ENCODE measurements around the gene WASHC4. TPM values are rescaled to one million over a fixed set of nuclear protein-coding genes. Genes with fewer than 3 reads are reported as not detected.

WASHC4 gene
- total RNA-seq, 1 donor = 35.5 TPM

DNA sequence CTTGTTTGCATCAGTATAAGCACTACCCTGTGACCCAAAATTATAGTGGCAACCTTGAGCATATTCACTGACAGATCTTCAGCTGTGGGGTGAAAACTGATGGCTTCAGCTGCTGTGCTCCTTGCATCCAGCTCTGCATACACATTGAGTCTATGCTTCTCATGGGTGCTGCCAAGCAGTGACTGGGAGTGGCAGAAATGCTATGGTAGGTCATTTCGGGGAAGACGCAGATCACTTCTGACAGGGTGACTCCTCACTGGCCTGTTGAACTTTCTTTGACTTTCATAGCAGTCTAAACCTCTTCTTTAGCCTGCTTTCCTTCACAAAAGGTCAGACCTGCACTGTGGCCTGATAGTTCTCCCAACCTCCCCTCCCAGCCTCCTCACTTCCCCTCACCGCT is 17.7 kb upstream of the WASHC4 start:
- DNase-seq (ENCODE audit: low read depth in 2 of 3, low spot score in 2 of 3) = no peak

GRCh38 chr12:105090361-105090760 is 17.2 kb upstream of the WASHC4 start:
- DNase-seq (ENCODE audit: low read depth in 2 of 3, low spot score in 2 of 3) = no peak

DNA sequence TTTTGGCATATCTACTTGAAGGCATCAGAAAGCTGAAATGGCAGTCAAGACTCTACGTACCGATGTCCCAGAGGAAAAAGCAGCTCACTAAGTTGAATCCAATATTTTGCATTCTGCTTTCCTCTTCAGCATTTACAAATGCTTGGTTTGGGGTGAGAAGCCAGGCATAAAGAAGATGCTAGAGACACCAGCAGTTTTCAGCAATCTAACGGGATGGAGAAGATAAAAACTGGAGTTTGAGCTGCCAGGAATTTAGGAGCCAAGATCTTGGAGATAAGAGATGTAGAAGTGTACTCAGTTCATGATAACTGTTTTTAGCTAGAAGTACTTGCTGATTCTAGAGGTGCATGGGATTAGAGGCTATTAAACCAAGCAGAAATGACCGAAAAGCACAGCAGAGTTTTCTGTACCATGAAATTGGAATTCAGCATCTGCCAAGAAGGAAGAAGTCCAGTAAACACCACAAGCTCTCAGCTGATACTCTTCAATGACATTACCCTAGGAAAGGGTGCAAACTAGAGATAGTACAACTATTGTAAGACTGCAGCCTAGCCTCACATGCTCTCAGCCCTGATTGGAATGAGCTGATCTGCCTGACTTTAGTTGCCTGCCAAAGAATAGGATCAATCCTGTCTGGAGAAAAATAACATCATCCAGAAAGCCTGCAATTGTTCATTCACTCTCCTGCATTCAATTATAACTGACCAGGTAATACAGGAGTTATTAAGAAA is 15.9 kb upstream of the WASHC4 start:
- DNase-seq (ENCODE audit: low read depth in 2 of 3, low spot score in 2 of 3) = no peak

DNA sequence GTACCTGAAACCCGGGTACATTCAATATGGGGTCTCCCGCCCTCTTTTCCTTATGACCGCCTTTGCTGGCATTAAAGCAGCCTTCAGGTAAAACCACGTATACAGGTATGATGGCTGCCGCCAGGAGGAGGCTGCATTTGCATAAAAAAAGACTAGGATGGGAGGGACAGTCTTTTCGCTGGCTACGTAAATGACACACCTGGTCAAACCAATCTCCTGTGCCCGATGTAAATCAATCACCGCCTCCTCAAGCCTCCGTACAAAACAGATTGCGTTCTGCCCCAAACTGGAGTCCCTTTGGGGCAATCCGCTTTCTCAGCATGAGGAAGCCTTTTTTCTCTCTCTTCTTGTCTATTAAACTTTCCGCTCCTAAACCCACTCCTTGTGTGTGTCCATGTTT is 15.2 kb upstream of the WASHC4 start:
- DNase-seq (ENCODE audit: low read depth in 2 of 3, low spot score in 2 of 3) = no peak

DNA sequence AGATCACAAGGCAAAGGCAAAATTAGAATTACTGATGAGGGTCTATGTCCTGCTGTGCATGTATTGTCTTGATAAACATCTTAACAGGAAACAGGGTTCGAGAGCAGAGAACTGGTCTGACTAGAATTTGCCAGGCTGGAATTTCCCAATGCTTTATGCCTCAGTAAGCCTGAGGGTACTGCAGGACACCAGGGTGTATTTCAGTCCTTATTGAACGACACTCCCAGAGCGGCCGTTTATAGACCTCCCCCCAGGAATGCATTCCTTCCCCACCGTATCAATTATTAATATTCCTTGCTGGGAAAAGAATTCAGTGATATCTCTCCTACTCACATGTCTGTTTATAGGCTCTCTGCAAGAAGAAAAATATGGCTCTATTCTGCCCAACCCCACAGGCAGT is 12.2 kb upstream of the WASHC4 start:
- DNase-seq (ENCODE audit: low read depth in 2 of 3, low spot score in 2 of 3) = peak in 1 of 3 donors; percentile 35

DNA sequence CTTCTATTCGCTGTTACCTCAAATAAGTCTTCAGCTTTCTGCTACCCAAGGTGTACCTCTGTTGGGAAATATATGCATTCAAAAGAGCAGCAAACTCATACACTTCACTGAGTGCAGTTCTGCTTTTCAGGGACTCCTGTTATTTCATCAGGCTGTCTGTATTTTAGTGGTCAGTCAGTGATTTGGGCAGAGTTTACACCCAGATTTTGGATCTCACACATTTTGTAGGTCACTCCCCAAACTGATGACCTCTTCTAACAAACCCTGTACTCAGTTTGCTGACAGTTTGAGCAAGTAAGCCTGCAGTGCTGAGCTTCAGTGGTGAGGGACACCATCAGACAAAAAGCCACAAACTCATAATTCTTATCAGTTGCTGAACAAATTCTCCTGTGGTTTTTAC is 8.2 kb upstream of the WASHC4 start:
- peak in 1 of 3 donors; percentile 52 for DNase-seq (ENCODE audit: low read depth in 2 of 3, low spot score in 2 of 3)

GRCh38 chr12:105100207-105100985 is 7.1 kb upstream of the WASHC4 start:
- DNase-seq (ENCODE audit: low read depth in 2 of 3, low spot score in 2 of 3) = no peak

DNA sequence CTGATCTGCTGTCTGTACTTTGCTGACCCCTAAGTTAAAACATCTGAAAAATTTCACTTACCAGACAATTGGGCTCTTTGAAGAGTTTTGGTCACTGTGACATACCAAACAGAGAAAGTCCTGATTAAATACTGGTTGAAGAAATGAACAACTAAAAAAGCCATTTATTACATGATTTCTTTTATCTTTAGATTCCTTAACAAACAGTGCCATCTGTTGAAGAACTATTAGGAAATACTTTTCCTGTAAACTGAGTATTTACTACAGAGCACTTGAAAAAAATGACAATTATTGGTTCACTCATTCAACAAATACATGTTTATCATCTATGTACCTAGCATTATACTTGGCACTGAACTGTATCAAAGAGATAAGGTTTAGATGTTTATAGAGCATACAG is 6.5 kb upstream of the WASHC4 start:
- no peak for DNase-seq (ENCODE audit: low read depth in 2 of 3, low spot score in 2 of 3)

GRCh38 chr12:105102673-105103072 is 4.9 kb upstream of the WASHC4 start:
- DNase-seq (ENCODE audit: low read depth in 2 of 3, low spot score in 2 of 3) = no peak

GRCh38 chr12:105104762-105105161 is 2.8 kb upstream of the WASHC4 start:
- DNase-seq (ENCODE audit: low read depth in 2 of 3, low spot score in 2 of 3) = no peak

DNA sequence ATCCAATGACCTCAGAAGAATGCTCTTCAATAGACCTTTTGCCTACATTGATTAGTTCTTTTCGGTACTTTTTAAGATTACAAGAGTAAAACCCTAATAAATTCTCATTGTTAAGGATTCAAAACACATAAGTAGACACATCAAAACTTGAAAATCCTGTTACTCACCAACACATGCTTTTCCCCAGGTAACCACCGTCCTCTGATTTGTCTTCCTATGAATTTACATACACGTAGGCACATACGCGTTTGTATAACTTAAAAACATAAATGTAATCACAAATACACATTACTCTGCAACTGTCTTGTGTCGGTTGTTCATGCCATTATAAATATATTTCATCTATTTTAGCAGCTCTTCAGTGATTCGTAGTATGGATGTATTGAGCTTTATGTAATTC is 910 bp upstream of the WASHC4 start:
- DNase-seq (ENCODE audit: low read depth in 2 of 3, low spot score in 2 of 3) = no peak

DNA sequence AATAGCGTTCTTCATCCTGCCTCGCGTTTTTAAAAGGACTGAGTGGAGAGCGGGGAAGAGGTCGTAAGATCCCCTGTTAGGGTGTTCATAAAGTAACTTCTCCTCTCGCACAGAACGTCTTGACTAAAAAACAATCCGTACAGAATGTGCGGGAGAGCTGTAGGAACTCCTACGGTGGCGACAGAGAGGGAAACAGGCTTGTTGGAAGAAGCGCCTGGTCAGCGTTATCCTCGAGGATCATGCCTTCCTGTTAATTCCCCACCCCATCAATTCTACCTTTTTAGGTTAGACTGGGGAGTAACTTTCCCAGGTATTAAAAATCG is 399 bp upstream of the WASHC4 start:
- DNase-seq (ENCODE audit: low read depth in 2 of 3, low spot score in 2 of 3) = peak in 1 of 3 donors; percentile 28

GRCh38 chr12:105109465-105110212 is 2.1 kb downstream of the WASHC4 start:
- DNase-seq (ENCODE audit: low read depth in 2 of 3, low spot score in 2 of 3) = peak in 1 of 3 donors; percentile 6

DNA sequence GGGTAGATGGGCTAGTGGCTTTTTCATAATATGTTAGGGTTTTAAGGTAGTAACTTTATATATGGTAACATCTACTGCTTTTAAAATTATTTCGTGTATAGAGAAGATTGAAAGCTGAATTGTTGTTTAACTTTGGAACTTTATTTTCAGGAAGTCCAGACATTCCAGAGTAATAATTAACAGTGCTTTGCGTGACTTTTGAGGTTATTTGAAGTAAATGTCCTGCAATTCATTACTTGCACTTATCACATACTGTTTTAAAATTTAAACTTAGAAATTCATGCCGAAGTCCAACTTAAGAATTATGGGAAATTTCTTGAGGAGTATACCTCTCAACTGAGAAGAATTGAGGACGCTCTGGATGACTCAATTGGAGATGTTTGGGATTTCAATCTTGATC is 3.3 kb downstream of the WASHC4 start:
- no peak for DNase-seq (ENCODE audit: low read depth in 2 of 3, low spot score in 2 of 3)

DNA sequence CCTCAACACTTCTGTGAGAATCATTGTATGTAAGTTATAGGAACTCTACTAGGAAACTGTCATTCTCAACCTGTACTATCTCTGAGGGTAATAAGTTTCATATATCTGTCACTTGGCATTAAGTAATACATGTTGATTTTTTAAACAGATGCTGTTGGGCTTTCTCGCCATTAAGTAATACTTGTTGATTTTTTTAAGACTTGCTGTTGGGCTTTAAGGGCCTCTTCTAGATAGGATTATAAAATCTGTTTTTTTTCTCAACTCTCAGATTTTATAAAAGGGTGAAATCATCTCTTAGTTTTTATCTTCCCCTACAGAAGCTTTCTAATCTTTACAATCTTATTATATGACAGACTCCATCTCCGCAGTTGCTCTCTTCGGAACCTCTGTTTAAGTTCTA is 5.6 kb downstream of the WASHC4 start:
- no peak for DNase-seq (ENCODE audit: low read depth in 2 of 3, low spot score in 2 of 3)

DNA sequence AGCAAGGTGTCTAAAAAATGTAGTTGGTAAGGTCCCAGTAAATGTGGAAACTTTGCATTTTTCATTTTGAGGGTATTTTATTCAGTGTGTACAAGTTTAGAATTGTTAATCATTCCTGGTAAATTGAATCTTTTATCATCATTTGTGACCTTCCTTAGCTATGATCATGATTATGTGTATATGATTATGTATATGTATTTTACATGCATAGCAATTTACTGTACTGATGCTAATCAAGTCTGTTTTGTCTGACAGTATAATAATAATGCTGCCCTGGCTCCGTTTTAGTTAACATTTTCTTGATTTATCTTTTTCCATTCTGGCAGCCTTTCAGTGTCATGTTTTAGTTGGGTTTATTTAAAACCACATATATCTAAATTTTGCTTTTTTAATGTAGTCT is 9.4 kb downstream of the WASHC4 start:
- DNase-seq (ENCODE audit: low read depth in 2 of 3, low spot score in 2 of 3) = no peak

DNA sequence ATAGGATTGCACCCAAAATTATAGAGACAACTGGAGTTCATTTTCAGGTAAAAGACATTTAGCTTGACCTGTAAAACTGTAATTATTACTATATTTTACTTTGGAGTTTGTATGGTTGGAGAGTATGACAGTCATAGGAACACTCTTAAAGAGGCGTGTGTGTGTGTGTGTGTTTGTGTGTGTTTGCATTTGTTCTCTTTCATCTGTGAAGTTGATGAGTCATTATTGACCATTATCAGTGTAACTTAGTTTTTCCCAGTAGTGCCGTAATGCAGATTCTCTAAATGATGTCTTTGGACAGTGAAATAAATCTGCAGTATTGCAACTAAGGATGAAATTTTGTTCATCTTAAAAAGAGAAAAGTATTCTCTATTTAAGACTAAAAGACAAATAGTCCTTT is 13.0 kb downstream of the WASHC4 start:
- no peak for DNase-seq (ENCODE audit: low read depth in 2 of 3, low spot score in 2 of 3)

- DNase-seq (ENCODE audit: low read depth in 2 of 3, low spot score in 2 of 3) = no peak
Observed at GRCh38 chr12:105138248-105138647, 30.7 kb downstream of the WASHC4 start.

DNA sequence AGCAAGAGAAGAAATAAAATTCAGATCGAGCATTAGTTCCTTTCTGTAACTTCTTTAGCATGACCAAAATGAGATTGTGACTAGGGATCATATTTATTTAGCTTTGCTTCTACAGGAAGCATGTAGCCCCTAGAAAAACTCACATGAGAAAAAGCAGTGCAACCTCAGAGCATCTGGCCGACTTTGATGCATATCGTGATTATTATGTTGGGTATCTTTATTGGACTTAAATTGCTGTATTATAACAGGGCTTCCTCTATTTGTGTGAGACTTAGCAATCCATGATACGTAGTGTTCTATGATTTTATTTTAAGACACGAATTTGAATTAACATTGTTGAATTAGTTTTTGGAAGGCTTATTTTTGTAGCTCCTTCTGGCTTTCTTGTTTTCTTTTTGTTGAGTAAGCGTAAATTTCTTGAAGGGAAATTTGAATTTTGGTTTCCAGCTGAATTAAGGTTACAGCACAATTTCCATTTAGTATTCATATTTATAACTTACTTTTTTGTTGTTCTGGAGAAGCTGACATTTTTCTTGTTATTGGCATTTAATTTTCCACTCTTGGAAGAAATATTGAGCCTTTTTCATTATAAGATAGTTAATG is 33.9 kb downstream of the WASHC4 start:
- DNase-seq (ENCODE audit: low read depth in 2 of 3, low spot score in 2 of 3) = no peak

- no peak for DNase-seq (ENCODE audit: low read depth in 2 of 3, low spot score in 2 of 3)
Observed at GRCh38 chr12:105142259-105142658, 34.7 kb downstream of the WASHC4 start.

GRCh38 chr12:105156260-105156659 is 48.7 kb downstream of the WASHC4 start:
- no peak for DNase-seq (ENCODE audit: low read depth in 2 of 3, low spot score in 2 of 3)

All from hematopoietic multipotent progenitor cell (in vitro differentiated cells).